ENCODE results near the gene ANO1. TPM values are rescaled to one million over a fixed set of nuclear protein-coding genes. Genes with fewer than 3 reads are reported as not detected.

The ANO1 gene
- total RNA-seq, 1 experiment from 2014 or later: 17.8 TPM

- Mint-ChIP-seq H3K4me3 (ENCODE audit: low read depth, unreplicated experiment) (no peak overlapping the region), H3K27me3 (ENCODE audit: unreplicated experiment) (no peaks in the 10 kb centered on the region), H3K27ac (ENCODE audit: unreplicated experiment) (no peak overlapping the region), H3K4me1 (ENCODE audit: low read depth, unreplicated experiment) (no peaks in the 10 kb centered on the region), H3K36me3 (ENCODE audit: insufficient read depth, unreplicated experiment) (no peaks in the 10 kb centered on the region), H3K9me3 (ENCODE audit: low read depth, unreplicated experiment) (no peaks in the 10 kb centered on the region)
- peak; percentile 55 for DNase-seq
- intact Hi-C loops (cut with micrococcal nuclease; ENCODE audit: unreplicated experiment): no loop called here
- BruUV-seq (replicated peaks): no TSS peak
- CTCF ChIA-PET: interaction anchor here (0.7 kb wide), 2 partner anchors 337 to 1807 kb away, joined by 4 to 5 read pairs; no protein-coding TSS in a partner anchor
- TF ChIP-seq, protein P1, sequence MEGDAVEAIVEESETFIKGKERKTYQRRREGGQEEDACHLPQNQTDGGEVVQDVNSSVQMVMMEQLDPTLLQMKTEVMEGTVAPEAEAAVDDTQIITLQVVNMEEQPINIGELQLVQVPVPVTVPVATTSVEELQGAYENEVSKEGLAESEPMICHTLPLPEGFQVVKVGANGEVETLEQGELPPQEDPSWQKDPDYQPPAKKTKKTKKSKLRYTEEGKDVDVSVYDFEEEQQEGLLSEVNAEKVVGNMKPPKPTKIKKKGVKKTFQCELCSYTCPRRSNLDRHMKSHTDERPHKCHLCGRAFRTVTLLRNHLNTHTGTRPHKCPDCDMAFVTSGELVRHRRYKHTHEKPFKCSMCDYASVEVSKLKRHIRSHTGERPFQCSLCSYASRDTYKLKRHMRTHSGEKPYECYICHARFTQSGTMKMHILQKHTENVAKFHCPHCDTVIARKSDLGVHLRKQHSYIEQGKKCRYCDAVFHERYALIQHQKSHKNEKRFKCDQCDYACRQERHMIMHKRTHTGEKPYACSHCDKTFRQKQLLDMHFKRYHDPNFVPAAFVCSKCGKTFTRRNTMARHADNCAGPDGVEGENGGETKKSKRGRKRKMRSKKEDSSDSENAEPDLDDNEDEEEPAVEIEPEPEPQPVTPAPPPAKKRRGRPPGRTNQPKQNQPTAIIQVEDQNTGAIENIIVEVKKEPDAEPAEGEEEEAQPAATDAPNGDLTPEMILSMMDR (IDR thresholded peaks at IDR 0.05; ENCODE audit: unreplicated experiment): peak; percentile 69
Observed at GRCh38 chr11:70176940-70177689, 99.0 kb downstream of the ANO1 start.

DNA sequence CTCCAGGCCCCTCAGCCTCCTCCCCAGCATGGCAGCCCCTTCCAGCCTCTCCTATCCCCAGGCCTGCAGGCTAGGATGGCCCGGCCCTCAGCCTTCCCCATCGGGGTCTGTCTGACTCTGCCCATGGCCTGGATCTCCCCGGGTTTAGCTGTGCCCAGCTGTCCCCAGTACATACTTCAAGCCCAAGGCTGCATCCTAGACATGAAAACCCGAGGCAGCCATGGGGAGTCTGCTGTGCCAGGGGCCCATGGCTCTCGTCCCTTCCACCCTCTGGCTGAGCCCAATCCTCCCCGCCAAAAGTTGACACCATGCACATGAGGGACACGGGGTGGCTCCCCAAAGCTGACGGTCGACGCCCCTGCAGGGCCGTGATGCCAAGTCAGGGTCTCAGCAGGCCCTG, 102.8 kb downstream of the ANO1 start:
- H3K4me3 Mint-ChIP-seq (ENCODE audit: low read depth, unreplicated experiment): no peak overlapping the region
- H3K36me3 Mint-ChIP-seq (ENCODE audit: insufficient read depth, unreplicated experiment): no peaks in the 10 kb centered on the region

DNA sequence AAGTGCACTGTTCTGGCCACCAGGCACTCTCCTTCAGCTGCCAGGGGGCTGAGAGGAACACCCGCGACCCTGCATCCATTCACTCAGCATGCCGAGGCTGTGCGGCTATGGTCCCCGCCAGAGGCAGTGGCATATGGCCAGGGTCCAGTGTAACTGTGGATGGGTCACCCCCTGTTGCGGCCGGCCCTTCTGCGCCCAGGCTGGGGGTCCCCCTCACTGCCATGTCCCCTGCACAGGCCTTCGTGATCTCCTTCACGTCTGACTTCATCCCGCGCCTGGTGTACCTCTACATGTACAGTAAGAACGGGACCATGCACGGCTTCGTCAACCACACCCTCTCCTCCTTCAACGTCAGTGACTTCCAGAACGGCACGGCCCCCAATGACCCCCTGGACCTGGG, 104.1 kb downstream of the ANO1 start:
- no peak overlapping the region for H3K4me3 Mint-ChIP-seq (ENCODE audit: low read depth, unreplicated experiment)
- TF ChIP-seq, protein P1 (IDR thresholded peaks at IDR 0.05; ENCODE audit: unreplicated experiment): no peak
- CTCF ChIA-PET: interaction anchor here (1.4 kb wide), 1 partner anchor 9 kb away, joined by 3 read pairs; no protein-coding TSS in a partner anchor
- BruUV-seq (replicated peaks): no TSS peak
- H3K36me3 Mint-ChIP-seq (ENCODE audit: insufficient read depth, unreplicated experiment): no peaks in the 10 kb centered on the region
- DNase-seq: no peak
- H3K4me1 Mint-ChIP-seq (ENCODE audit: low read depth, unreplicated experiment): no peaks in the 10 kb centered on the region
- no peak overlapping the region for H3K27ac Mint-ChIP-seq (ENCODE audit: unreplicated experiment)
- no peaks in the 10 kb centered on the region for H3K27me3 Mint-ChIP-seq (ENCODE audit: unreplicated experiment)
- H3K9me3 Mint-ChIP-seq (ENCODE audit: low read depth, unreplicated experiment): no peaks in the 10 kb centered on the region
- intact Hi-C loops (cut with micrococcal nuclease; ENCODE audit: unreplicated experiment): no loop called here

More for the DNA sequence above, 102.8 kb downstream of the ANO1 start:
- Mint-ChIP-seq H3K27ac (ENCODE audit: unreplicated experiment) (no peak overlapping the region), H3K27me3 (ENCODE audit: unreplicated experiment) (no peaks in the 10 kb centered on the region), H3K4me1 (ENCODE audit: low read depth, unreplicated experiment) (no peaks in the 10 kb centered on the region), H3K9me3 (ENCODE audit: low read depth, unreplicated experiment) (no peaks in the 10 kb centered on the region)
- DNase-seq: no peak
- TF ChIP-seq, protein P1 (IDR thresholded peaks at IDR 0.05; ENCODE audit: unreplicated experiment): no peak
- CTCF ChIA-PET: no interaction called here
- intact Hi-C loops (cut with micrococcal nuclease; ENCODE audit: unreplicated experiment): no loop called here
- no TSS peak for BruUV-seq (replicated peaks)

DNA sequence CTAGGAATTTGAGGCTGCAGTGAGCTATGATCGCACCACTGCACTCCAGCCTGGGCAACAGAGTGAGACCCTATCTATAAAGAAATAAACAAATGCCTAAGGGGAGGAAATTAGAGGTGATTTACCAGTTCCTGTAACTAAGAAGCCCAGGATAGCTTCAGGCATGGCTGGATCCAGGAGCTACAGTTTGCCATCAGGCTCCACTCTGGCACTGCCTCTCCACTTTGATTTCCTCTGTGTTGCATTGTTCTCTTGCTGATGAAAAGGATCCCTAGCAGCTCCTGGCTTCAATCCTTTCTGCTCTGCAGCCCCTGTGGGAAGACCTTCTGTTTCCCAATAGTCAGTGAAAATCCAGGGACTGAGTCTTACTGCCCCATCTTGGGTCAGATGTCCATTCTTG, 104.9 kb downstream of the ANO1 start:
- no peak overlapping the region for H3K4me3 Mint-ChIP-seq (ENCODE audit: low read depth, unreplicated experiment)
- no peaks in the 10 kb centered on the region for H3K9me3 Mint-ChIP-seq (ENCODE audit: low read depth, unreplicated experiment)
- intact Hi-C loops (cut with micrococcal nuclease; ENCODE audit: unreplicated experiment): no loop called here
- DNase-seq: no peak
- BruUV-seq (replicated peaks): no TSS peak
- CTCF ChIA-PET: interaction anchor here (1.4 kb wide), 1 partner anchor 9 kb away, joined by 3 read pairs; no protein-coding TSS in a partner anchor
- no peaks in the 10 kb centered on the region for H3K4me1 Mint-ChIP-seq (ENCODE audit: low read depth, unreplicated experiment)
- no peaks in the 10 kb centered on the region for H3K27me3 Mint-ChIP-seq (ENCODE audit: unreplicated experiment)
- no peak overlapping the region for H3K27ac Mint-ChIP-seq (ENCODE audit: unreplicated experiment)
- TF ChIP-seq, protein P1 (IDR thresholded peaks at IDR 0.05; ENCODE audit: unreplicated experiment): no peak
- H3K36me3 Mint-ChIP-seq (ENCODE audit: insufficient read depth, unreplicated experiment): no peaks in the 10 kb centered on the region
